OCI-LY1 (cell line): ENCODE data around the gene RIPK4.

Experiments used
- CTCF ChIP-seq: fragments of 200-600 bp; sonication (generic), shearing (Covaris generic); IDR thresholded peaks from 2 replicates; pipeline ENCODE4 v1.5.1; 2017; ENCODE audit warnings: mild to moderate bottlenecking, antibody characterized with exemption, low read length, moderate library complexity, mixed read lengths
- EZH2 ChIP-seq: fragments of 200-600 bp; sonication (generic), shearing (Covaris generic); IDR thresholded peaks from 2 replicates; pipeline ENCODE4 v1.8.0; 2017; ENCODE audit warnings: borderline replicate concordance, mixed run types, mild to moderate bottlenecking, antibody characterized with exemption, low read length, moderate library complexity, mixed read lengths

DNA sequence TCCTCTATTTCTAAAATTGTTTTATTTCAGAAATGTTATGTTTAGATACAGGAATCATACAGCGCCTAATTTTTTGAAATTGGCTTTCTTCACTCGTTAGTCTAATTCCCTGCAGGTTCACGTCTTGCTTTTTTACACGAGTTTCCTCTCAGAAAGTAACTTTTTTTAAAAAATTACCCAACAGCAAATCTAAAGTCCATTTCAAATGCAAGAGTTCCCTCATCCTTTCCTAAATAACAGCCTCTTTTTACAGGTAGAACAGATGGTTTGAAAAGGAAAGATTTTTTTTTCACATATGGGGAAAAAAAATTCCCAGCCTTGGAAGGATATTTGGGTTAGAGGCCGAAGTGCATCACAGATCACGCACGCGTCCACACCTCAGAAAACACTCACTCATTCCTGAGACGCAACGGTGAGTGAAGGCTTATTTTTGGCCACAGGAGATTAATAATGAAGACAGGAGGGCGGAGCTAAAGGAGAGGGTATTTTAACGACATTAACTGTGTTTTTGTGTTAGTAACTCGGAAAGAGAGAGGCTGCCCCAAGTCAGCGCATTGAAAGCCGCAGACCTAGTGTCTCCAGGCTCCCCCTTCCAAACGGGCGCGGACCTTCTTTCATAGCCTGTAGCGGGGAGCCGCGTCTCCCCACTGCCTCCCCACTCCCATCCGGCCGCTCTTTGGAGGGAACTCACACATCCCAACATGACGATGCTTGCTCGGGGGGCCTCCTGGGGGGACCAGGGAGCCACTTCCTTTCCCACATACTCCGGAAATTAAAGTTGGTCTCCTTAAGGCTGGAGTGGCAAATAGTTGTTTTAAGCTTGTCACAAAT, 969 bp upstream of the RIPK4 start:
- no peak for TF ChIP-seq CTCF
- no peak for TF ChIP-seq EZH2
